ENCODE results near the gene ADAM8. TPM values are rescaled to one million over a fixed set of nuclear protein-coding genes. Genes with fewer than 3 reads are reported as not detected.

The ADAM8 gene
- total and polyA plus RNA-seq, 2 donors (not counting 1 experiment from before 2014, with no cell fraction given) = 116 to 196 TPM

GRCh38 chr10:133292919-133293809 is 16.5 kb upstream of the ADAM8 start:
- ATAC-seq (ENCODE audit: low read depth) = no peak
- Mint-ChIP-seq H3K4me1 (no peaks in the 10 kb centered on the region), H3K27me3 (no peaks in the 10 kb centered on the region), H3K4me3 (no peak overlapping the region), H3K9me3 (ENCODE audit: insufficient read depth) (no peaks in the 10 kb centered on the region), H3K27ac (no peak overlapping the region)
- ChIA-PET CTCF (no interaction called here), POLR2A (no interaction called here)
- Histone ChIP-seq H3K4me1 (ENCODE audit: control insufficient read depth in 2 of 2, insufficient read depth in 2 of 2, low read length in 2 of 2) (no peaks in the 10 kb centered on the region), H4K20me1 (ENCODE audit: control insufficient read depth, insufficient read depth, low read length, poor library complexity, severe bottlenecking) (peaks cover 7% of the 10 kb centered on the region), H3K27ac (ENCODE audit: low read length in 2 of 2) (no peak overlapping the region), H3K4me3 (ENCODE audit: control extremely low read depth in 1 of 5, extremely low read depth in 1 of 5, insufficient read depth in 1 of 5, low read depth in 2 of 5, low read length in 4 of 5) (no peak overlapping the region), H3K9ac (ENCODE audit: low read length) (no peak overlapping the region), H3K36me3 (replicated peaks in 1 of 2; ENCODE audit: control extremely low read depth in 1 of 2, control insufficient read depth in 1 of 2, extremely low read depth in 1 of 2, insufficient read depth in 2 of 2, low read length in 1 of 2) (peaks cover 1 to 77% of the 10 kb centered on the region in 2 experiments), H3K9me3 (ENCODE audit: control extremely low read depth in 1 of 3, control insufficient read depth in 2 of 3, insufficient read depth in 1 of 3, low read length in 2 of 3) (no peaks in the 10 kb centered on the region), H3K4me2 (replicated peaks; ENCODE audit: low read depth, low read length, poor library complexity, severe bottlenecking) (no peak overlapping the region), H2AFZ (ENCODE audit: insufficient read depth, low read depth, low read length, poor library complexity, severe bottlenecking) (no peak overlapping the region), H3K79me2 (ENCODE audit: control insufficient read depth, insufficient read depth, low read length) (no peaks in the 10 kb centered on the region), H3K27me3 (replicated peaks in 1 of 4; ENCODE audit: control extremely low read depth in 1 of 4, control insufficient read depth in 3 of 4, insufficient read depth in 4 of 4, low read length in 3 of 4) (no peaks in the 10 kb centered on the region)
- intact Hi-C loops (cut with micrococcal nuclease) = no loop called here
- TF ChIP-seq CTCF (IDR thresholded peaks at IDR 0.05) = no peak
- no peak for TF ChIP-seq EZH2 (IDR thresholded peaks at IDR 0.05; ENCODE audit: borderline replicate concordance, insufficient read depth, low read depth, low read length, poor library complexity, severe bottlenecking)
- DNase-seq = no peak
- 94% methylated on average over 34 of the region's 38 CpGs for WGBS (ENCODE audit: insufficient coverage)

GRCh38 chr10:133289761-133290160 is 13.1 kb upstream of the ADAM8 start:
- H3K27me3 Mint-ChIP-seq = no peaks in the 10 kb centered on the region
- no peaks in the 10 kb centered on the region for H3K9me3 Mint-ChIP-seq (ENCODE audit: insufficient read depth)
- ChIA-PET CTCF (interaction anchor here (1.3 kb wide), 1 partner anchor 44 kb away, joined by 4 read pairs; no protein-coding TSS in a partner anchor), POLR2A (no interaction called here)
- Histone ChIP-seq H3K4me1 (ENCODE audit: control insufficient read depth in 2 of 2, insufficient read depth in 2 of 2, low read length in 2 of 2) (no peaks in the 10 kb centered on the region), H3K36me3 (replicated peaks in 1 of 2; ENCODE audit: control extremely low read depth in 1 of 2, control insufficient read depth in 1 of 2, extremely low read depth in 1 of 2, insufficient read depth in 2 of 2, low read length in 1 of 2) (peaks cover 1 to 74% of the 10 kb centered on the region in 2 experiments), H3K4me3 (ENCODE audit: control extremely low read depth in 1 of 5, extremely low read depth in 1 of 5, insufficient read depth in 1 of 5, low read depth in 2 of 5, low read length in 4 of 5) (no peak overlapping the region), H4K20me1 (ENCODE audit: control insufficient read depth, insufficient read depth, low read length, poor library complexity, severe bottlenecking) (peaks cover 7% of the 10 kb centered on the region), H3K4me2 (replicated peaks; ENCODE audit: low read depth, low read length, poor library complexity, severe bottlenecking) (no peak overlapping the region), H2AFZ (ENCODE audit: insufficient read depth, low read depth, low read length, poor library complexity, severe bottlenecking) (no peak overlapping the region), H3K27me3 (replicated peaks in 1 of 4; ENCODE audit: control extremely low read depth in 1 of 4, control insufficient read depth in 3 of 4, insufficient read depth in 4 of 4, low read length in 3 of 4) (no peaks in the 10 kb centered on the region), H3K27ac (ENCODE audit: low read length in 2 of 2) (no peak overlapping the region), H3K9ac (ENCODE audit: low read length) (no peak overlapping the region), H3K9me3 (ENCODE audit: control extremely low read depth in 1 of 3, control insufficient read depth in 2 of 3, insufficient read depth in 1 of 3, low read length in 2 of 3) (no peaks in the 10 kb centered on the region), H3K79me2 (ENCODE audit: control insufficient read depth, insufficient read depth, low read length) (no peaks in the 10 kb centered on the region)
- no peak overlapping the region for H3K4me3 Mint-ChIP-seq
- no peaks in the 10 kb centered on the region for H3K4me1 Mint-ChIP-seq
- no peak overlapping the region for H3K27ac Mint-ChIP-seq
- no peak for ATAC-seq (ENCODE audit: low read depth)
- 96% methylated on average over 24 of the region's 24 CpGs for WGBS (ENCODE audit: insufficient coverage)
- DNase-seq = no peak
- no peak for TF ChIP-seq EZH2 (IDR thresholded peaks at IDR 0.05; ENCODE audit: borderline replicate concordance, insufficient read depth, low read depth, low read length, poor library complexity, severe bottlenecking)
- TF ChIP-seq CTCF (IDR thresholded peaks at IDR 0.05) = no peak
- intact Hi-C loops (cut with micrococcal nuclease) = no loop called here
